Testis (tissue), 2 donors: ENCODE data around the gene HOXA1.

ENCODE experiments used
- POLR2A ChIP-seq: fragments of 450-650 bp; IDR thresholded peaks from one replicate; pipeline ENCODE4 v1.6.1; 2017; ENCODE audit warnings: antibody characterized with exemption, mild to moderate bottlenecking, moderate library complexity
- TF ChIP-seq, protein P1 (sequence below), 3 experiments: fragments of 450-650 bp in 2 of 3; fragments of 200-600 bp in 1 of 3; sonication (generic) in 1 of 3; IDR thresholded peaks; one replicate each; pipeline ENCODE4 v1.5.1; 2016 to 2019; ENCODE audit warnings: antibody characterized with exemption in 3 of 3, mild to moderate bottlenecking in 2 of 3, moderate library complexity in 1 of 3

DNA sequence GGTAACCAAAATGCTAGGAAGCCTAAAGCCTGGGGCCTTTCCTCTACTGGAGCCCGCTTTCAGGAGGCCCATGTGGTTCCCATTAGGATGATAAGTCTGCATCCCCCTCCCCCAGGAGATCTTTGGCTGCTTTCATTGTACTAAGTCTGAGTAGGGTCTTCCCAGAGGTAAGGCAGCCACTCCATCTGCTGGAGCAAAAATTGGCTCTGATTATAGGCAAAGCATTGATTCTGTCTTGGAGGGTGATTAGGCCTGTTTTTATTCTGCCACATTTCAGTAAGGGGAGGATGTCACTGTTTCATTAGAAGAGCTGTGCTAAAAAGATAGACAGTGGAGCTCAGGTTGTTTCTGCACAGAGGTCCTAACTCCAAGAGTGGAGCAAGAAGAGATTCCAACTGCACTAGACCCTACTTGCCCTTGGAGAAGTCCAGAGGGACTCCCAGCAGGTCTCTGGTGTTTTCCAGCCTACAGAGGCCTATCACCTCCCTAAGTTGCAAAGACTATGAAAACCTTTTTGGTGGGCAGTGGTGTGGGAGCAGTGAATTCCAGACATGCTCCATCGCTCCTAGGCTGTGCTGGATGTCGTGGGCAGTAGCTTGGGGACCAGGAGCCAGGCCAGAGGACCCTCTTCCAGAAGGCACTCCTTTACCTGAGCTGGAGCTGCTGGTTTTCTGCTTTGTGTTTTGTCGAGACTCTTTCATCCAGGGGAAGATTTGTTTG lies 13.8 kb upstream of the HOXA1 start:
- TF ChIP-seq, protein P1, sequence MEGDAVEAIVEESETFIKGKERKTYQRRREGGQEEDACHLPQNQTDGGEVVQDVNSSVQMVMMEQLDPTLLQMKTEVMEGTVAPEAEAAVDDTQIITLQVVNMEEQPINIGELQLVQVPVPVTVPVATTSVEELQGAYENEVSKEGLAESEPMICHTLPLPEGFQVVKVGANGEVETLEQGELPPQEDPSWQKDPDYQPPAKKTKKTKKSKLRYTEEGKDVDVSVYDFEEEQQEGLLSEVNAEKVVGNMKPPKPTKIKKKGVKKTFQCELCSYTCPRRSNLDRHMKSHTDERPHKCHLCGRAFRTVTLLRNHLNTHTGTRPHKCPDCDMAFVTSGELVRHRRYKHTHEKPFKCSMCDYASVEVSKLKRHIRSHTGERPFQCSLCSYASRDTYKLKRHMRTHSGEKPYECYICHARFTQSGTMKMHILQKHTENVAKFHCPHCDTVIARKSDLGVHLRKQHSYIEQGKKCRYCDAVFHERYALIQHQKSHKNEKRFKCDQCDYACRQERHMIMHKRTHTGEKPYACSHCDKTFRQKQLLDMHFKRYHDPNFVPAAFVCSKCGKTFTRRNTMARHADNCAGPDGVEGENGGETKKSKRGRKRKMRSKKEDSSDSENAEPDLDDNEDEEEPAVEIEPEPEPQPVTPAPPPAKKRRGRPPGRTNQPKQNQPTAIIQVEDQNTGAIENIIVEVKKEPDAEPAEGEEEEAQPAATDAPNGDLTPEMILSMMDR (IDR thresholded peaks at IDR 0.05): no peak
- no peak for TF ChIP-seq POLR2A
